K562 (cell line): ENCODE results near the gene TOX3. TPM values are rescaled to one million over a fixed set of nuclear protein-coding genes. Genes with fewer than 3 reads are reported as not detected.

Source experiments
- ATAC-seq: fragments of 200-7000 bp; cut with Tn5 transposase; 3 replicates; pipeline ENCODE4 v1.9.1; 2020; ENCODE audit warnings: moderate library complexity
- BruUV-seq: library from RNA; stranded (reverse); fragments of 400-500 nt; replicated peaks from 2 replicates; lab custom pipeline; 2021; lab: Mats Ljungman, UMichigan
- CTCF ChIA-PET: fragments of 300-600 bp; formaldehyde crosslinking; extraction: SDS; loops from one replicate; lab custom pipeline; 2021; ENCODE audit warnings: low intra/inter-chr PET ratio; lab: Yijun Ruan, JAX
- POLR2A ChIA-PET: fragments of 300-600, 350-650 bp; sonication (Branson Sonifier 250); formaldehyde crosslinking; extraction: SDS; loops from one replicate; lab custom pipeline; 2021; ENCODE audit warnings: antibody characterized with exemption, inconsistent platforms; lab: Yijun Ruan, JAX
- DNase-seq, 4 experiments: peaks; one replicate each; pipeline versions ENCODE4 v3.0.0 to v3.0.0-alpha.2; 2011 to 2018; ENCODE audit warnings: low spot score in 3 of 4, mixed read lengths in 3 of 4; ENCODE audit errors: extremely low read depth in 1 of 4
- FAIRE-seq: peaks from 2 replicates; lab custom pipeline; 2011; peaks lifted over from hg19 to GRCh38; lab: Jason Lieb, UNC
- H2AFZ ChIP-seq: 2 replicates; pipeline ENCODE4 v1.6.0; 2011; ENCODE audit warnings: low read depth, low read length, control low read depth, inconsistent platforms
- H3K27ac ChIP-seq: fragments of 200-600 bp; 3 replicates; pipeline ENCODE4 v1.8.0; 2011; ENCODE audit warnings: low read depth, mild to moderate bottlenecking, control low read depth, inconsistent platforms, low read length, moderate library complexity, mixed read lengths; ENCODE audit errors: extremely low read depth
- H3K27me3 ChIP-seq, 2 experiments: fragments of 300-600 bp in 1 of 2; 2 replicates in 1 of 2; 3 replicates in 1 of 2; pipeline versions ENCODE4 v1.6.0 to v1.8.0; 2011; ENCODE audit warnings: inconsistent platforms in 2 of 2, low read length in 2 of 2, mild to moderate bottlenecking in 1 of 2, mixed read lengths in 1 of 2, moderate library complexity in 1 of 2; ENCODE audit not compliant: control insufficient read depth in 2 of 2, insufficient read depth in 2 of 2
- H3K36me3 ChIP-seq: fragments of 300-600 bp; 3 replicates; pipeline ENCODE4 v1.8.0; 2011; ENCODE audit warnings: mild to moderate bottlenecking, low read length, inconsistent platforms; ENCODE audit not compliant: control insufficient read depth, insufficient read depth
- H3K4me1 ChIP-seq, 2 experiments: fragments of 200-600 bp in 1 of 2; replicated peaks in 1 of 2; 2 replicates in 1 of 2; 3 replicates in 1 of 2; pipeline versions ENCODE4 v1.5.1 to v1.8.0; 2011; ENCODE audit warnings: inconsistent platforms in 2 of 2, low read length in 2 of 2, mild to moderate bottlenecking in 1 of 2, mixed read lengths in 1 of 2, moderate library complexity in 1 of 2; ENCODE audit not compliant: control insufficient read depth in 2 of 2, insufficient read depth in 2 of 2
- H3K4me2 ChIP-seq: 2 replicates; pipeline ENCODE4 v1.6.1; 2011; ENCODE audit warnings: low read length, control low read depth, inconsistent platforms, mixed read lengths; ENCODE audit not compliant: insufficient read depth
- H3K4me3 ChIP-seq: fragments of 200-600 bp; sonication (generic), shearing (Covaris generic); 2 replicates; pipeline ENCODE4 v1.5.1; 2016; ENCODE audit warnings: control low read depth, inconsistent platforms
- H3K79me2 ChIP-seq: fragments of 200-600 bp; 3 replicates; pipeline ENCODE4 v1.8.0; 2011; ENCODE audit warnings: low read length, inconsistent platforms; ENCODE audit not compliant: control insufficient read depth, insufficient read depth
- H3K9ac ChIP-seq, 2 experiments: 2 replicates each; pipeline versions ENCODE4 v1.6.0 to v1.6.1; 2011; ENCODE audit warnings: low read depth in 2 of 2, low read length in 2 of 2, control low read depth in 1 of 2, inconsistent platforms in 1 of 2, mild to moderate bottlenecking in 1 of 2, mixed read lengths in 1 of 2; ENCODE audit not compliant: insufficient read depth in 1 of 2
- H3K9me1 ChIP-seq: one replicate; pipeline ENCODE4 v1.6.0; 2011; ENCODE audit warnings: inconsistent platforms, mild to moderate bottlenecking, low read length, moderate library complexity; ENCODE audit not compliant: control insufficient read depth, insufficient read depth
- H3K9me3 ChIP-seq: replicated peaks from 2 replicates; pipeline ENCODE4 v1.5.1; 2011; ENCODE audit warnings: low read depth, low read length, inconsistent platforms; ENCODE audit not compliant: control insufficient read depth, insufficient read depth
- H4K20me1 ChIP-seq: replicated peaks from 2 replicates; pipeline ENCODE4 v1.6.1; 2011; ENCODE audit warnings: low read length, inconsistent platforms, mixed read lengths; ENCODE audit not compliant: control insufficient read depth, insufficient read depth
- CBFA2T3 ChIP-seq: fragments of 450-650 bp; IDR thresholded peaks from 2 replicates; pipeline ENCODE4 v1.6.1; 2017
- GTF3C2 ChIP-seq: IDR thresholded peaks from 3 replicates; pipeline ENCODE4 v1.6.1; 2011; ENCODE audit warnings: borderline replicate concordance, mild to moderate bottlenecking, moderate library complexity; ENCODE audit not compliant: insufficient read length; ENCODE audit errors: extremely low read depth
- SLC30A9 ChIP-seq: fragments of 250-450 bp; sonication (Bioruptor Pico); IDR thresholded peaks from 2 replicates; pipeline ENCODE4 v1.8.0; 2022; ENCODE audit warnings: mild to moderate bottlenecking, moderate library complexity
- THRA ChIP-seq: fragments of 450-650 bp; IDR thresholded peaks from 2 replicates; pipeline ENCODE4 v1.6.1; 2017; ENCODE audit warnings: mild to moderate bottlenecking, moderate library complexity
- YBX1 ChIP-seq: fragments of 450-650 bp; IDR thresholded peaks from 2 replicates; pipeline ENCODE4 v1.7.1; 2016; ENCODE audit warnings: mild to moderate bottlenecking
- ZNF12 ChIP-seq: sonication (generic); formaldehyde crosslinking; IDR thresholded peaks from 2 replicates; pipeline ENCODE4 v1.4.0; 2020; ENCODE audit warnings: mild to moderate bottlenecking, missing genetic modification reagents
- ZNF280A ChIP-seq: fragments of 450-650 bp; IDR thresholded peaks from 2 replicates; pipeline ENCODE4 v1.6.1; 2018; ENCODE audit warnings: mild to moderate bottlenecking, low read depth; ENCODE audit not compliant: partially characterized antibody
- ZNF431 ChIP-seq: sonication (generic); formaldehyde crosslinking; IDR thresholded peaks from 2 replicates; pipeline ENCODE4 v1.8.0; 2022; ENCODE audit warnings: mild to moderate bottlenecking, missing genetic modification reagents
- ZNF764 ChIP-seq: fragments of 250-450 bp; sonication (Bioruptor Pico); IDR thresholded peaks from 2 replicates; pipeline ENCODE4 v1.4.0; 2020; ENCODE audit warnings: low read depth, mild to moderate bottlenecking, moderate library complexity
- WGBS: fragments of 100-300 bp; shearing (Covaris generic); methylation state at CpG from one replicate; pipeline ENCODE4 v1.1.6; 2016; ENCODE audit warnings: low coverage, mixed read lengths; ENCODE audit not compliant: insufficient coverage; ENCODE audit errors: missing lambda C conversion rate; 5-methylcytosine and 5-hydroxymethylcytosine counted together
- in situ Hi-C: fragments of 300-500 bp; cut with MboI; formaldehyde crosslinking; loops from 4 replicates; pipeline ENCODE4 v1.15.0; 2018; ENCODE audit warnings: inconsistent platforms, mixed read lengths
- intact Hi-C: fragments of 100-400 bp; cut with micrococcal nuclease; formaldehyde crosslinking; loops from 2 replicates; pipeline ENCODE4 v1.14.2; 2022
- polyA plus RNA-seq, 8 experiments: library from polyadenylated mRNA; depleted of rRNA in 4 of 8; stranded (reverse) in 5 of 8; unstranded in 3 of 8; fragments of >200 nt; fragmentation: Nextera tagmentation in 2 of 8; fragmentation: Illumina TruSeq in 1 of 8; extraction: Ambion mirVana in 2 of 8; extraction: Trizol in 1 of 8; gene quantifications; 2 replicates each; pipeline versions ENCODE4 v1.2.1 to v1.2.3, GENCODE V29; 2011 to 2014; ENCODE audit warnings: inconsistent platforms in 1 of 8, missing spikeins in 1 of 8
- total RNA-seq, 7 experiments: library from RNA; depleted of rRNA in 6 of 7; stranded (reverse); fragments of >200 nt in 6 of 7; fragmentation: Illumina TruSeq in 2 of 7; extraction: Trizol in 2 of 7; gene quantifications; 2 replicates each; pipeline versions ENCODE4 v1.2.1 to v1.2.3, GENCODE V29; 2011 to 2021; ENCODE audit warnings: low replicate concordance in 1 of 7
- TF ChIP-seq, protein P1 (sequence below), 2 experiments: fragments of 450-650 bp in 1 of 2; IDR thresholded peaks; 2 replicates each; pipeline ENCODE4 v1.6.1; 2011 to 2017; ENCODE audit warnings: low read depth in 2 of 2, antibody characterized with exemption in 1 of 2, borderline replicate concordance in 1 of 2, low read length in 1 of 2, mild to moderate bottlenecking in 1 of 2, mixed read lengths in 1 of 2; ENCODE audit not compliant: control insufficient read depth in 1 of 2

TOX3 gene
- total and polyA plus RNA-seq, 9 of the 15 experiments (the other 6 are each of a cell fraction or from before 2014, with no cell fraction given): not detected

DNA sequence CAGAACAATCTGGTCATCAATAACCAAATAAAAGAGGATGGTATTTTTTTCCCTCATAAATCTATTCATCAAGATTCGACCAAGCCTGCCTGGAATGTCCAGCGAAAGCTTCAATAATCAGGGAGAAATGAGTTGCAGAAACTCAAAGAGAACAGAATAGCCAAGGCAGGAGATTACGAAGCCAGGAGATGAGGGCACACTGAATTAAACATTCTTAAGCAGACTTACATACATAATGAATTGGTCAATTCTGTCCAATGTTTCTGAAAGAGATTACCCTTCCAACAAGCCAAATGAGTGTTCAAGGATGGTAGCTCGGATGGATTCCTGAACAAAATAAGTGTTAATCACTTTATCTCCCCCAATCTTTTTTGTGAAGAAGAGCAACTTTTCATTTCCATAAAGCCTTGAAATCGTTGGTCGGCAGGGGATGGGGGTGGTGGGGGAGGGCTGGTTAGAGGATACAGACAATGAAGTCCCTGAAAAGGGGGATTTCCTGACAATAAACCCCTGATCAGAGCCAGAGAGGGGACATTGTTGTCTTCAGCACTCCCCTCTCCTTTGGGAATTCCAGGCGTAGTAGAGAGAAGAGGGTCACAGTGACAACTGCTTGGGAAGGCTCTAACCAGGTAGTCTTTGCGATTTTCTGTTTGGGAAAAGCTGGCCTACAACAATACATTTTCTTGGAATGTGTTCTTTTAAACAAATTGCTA lies 20.7 kb downstream of the TOX3 start (continued):
- no peak for TF ChIP-seq ZNF431 (CRISPR knock-in tag)
- TF ChIP-seq GTF3C2: no peak
- no peak for TF ChIP-seq ZNF12 (CRISPR knock-in tag)

- H4K20me1 ChIP-seq: no peaks in the 10 kb centered on the region
- no peaks in the 10 kb centered on the region for H3K4me1 ChIP-seq
- H3K9me3 ChIP-seq: no peaks in the 10 kb centered on the region
- no peak for ATAC-seq
- no peak for TF ChIP-seq THRA
- no peak for TF ChIP-seq SLC30A9 (CRISPR knock-in tag)
- TF ChIP-seq ZNF764: no peak
- no peak for TF ChIP-seq YBX1
- no peak for TF ChIP-seq ZNF280A
- TF ChIP-seq CBFA2T3: no peak
- TF ChIP-seq, protein P1, sequence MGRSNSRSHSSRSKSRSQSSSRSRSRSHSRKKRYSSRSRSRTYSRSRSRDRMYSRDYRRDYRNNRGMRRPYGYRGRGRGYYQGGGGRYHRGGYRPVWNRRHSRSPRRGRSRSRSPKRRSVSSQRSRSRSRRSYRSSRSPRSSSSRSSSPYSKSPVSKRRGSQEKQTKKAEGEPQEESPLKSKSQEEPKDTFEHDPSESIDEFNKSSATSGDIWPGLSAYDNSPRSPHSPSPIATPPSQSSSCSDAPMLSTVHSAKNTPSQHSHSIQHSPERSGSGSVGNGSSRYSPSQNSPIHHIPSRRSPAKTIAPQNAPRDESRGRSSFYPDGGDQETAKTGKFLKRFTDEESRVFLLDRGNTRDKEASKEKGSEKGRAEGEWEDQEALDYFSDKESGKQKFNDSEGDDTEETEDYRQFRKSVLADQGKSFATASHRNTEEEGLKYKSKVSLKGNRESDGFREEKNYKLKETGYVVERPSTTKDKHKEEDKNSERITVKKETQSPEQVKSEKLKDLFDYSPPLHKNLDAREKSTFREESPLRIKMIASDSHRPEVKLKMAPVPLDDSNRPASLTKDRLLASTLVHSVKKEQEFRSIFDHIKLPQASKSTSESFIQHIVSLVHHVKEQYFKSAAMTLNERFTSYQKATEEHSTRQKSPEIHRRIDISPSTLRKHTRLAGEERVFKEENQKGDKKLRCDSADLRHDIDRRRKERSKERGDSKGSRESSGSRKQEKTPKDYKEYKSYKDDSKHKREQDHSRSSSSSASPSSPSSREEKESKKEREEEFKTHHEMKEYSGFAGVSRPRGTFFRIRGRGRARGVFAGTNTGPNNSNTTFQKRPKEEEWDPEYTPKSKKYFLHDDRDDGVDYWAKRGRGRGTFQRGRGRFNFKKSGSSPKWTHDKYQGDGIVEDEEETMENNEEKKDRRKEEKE (IDR thresholded peaks at IDR 0.05; ENCODE audit: borderline replicate concordance in 1 of 2, control insufficient read depth in 1 of 2, low read depth in 2 of 2, low read length in 1 of 2): no peak
- TF ChIP-seq, all 486 proteins: peak for 0
- intact Hi-C loops: no loop called here
- no TSS peak for BruUV-seq
- H3K27me3 ChIP-seq: no peaks in the 10 kb centered on the region
- no peak for DNase-seq
- ChIA-PET POLR2A (no interaction called here), CTCF (no interaction called here)
- no peaks in the 10 kb centered on the region for H3K79me2 ChIP-seq
- no peak for FAIRE-seq
- no peak overlapping the region for H3K27ac ChIP-seq
- H2AFZ ChIP-seq: no peak overlapping the region
- no peak overlapping the region for H3K9ac ChIP-seq
- no peaks in the 10 kb centered on the region for H3K36me3 ChIP-seq
- no peak overlapping the region for H3K4me3 ChIP-seq
- H3K4me2 ChIP-seq: no peak overlapping the region
- in situ Hi-C loops: no loop called here
- H3K9me1 ChIP-seq: no peaks in the 10 kb centered on the region
- WGBS: 1% methylated on average over 6 of the region's 6 CpGs
Observed at GRCh38 chr16:52521570-52521969, 25.4 kb downstream of the TOX3 start.
